H1 (cell line): ENCODE measurements around the gene PRDM10. TPM values are rescaled to one million over a fixed set of nuclear protein-coding genes. Genes with fewer than 3 reads are reported as not detected.

Experiments used
- CTCF ChIA-PET: fragments of 300-600 bp; sonication (Branson Sonifier 250); formaldehyde crosslinking; loops from one replicate; lab custom pipeline; 2021; ENCODE audit not compliant: partially characterized antibody; lab: Charles Lee
- POLR2A ChIA-PET: fragments of 300-600 bp; sonication (Branson Sonifier 250); formaldehyde crosslinking; loops from one replicate; lab custom pipeline; 2021; ENCODE audit warnings: inconsistent platforms; ENCODE audit not compliant: partially characterized antibody; lab: Charles Lee
- DNase-seq, 2 experiments: peaks; one replicate each; pipeline versions ENCODE4 v3.0.0 to v3.0.0-alpha.2; 2010 to 2022; ENCODE audit warnings: low spot score in 2 of 2, low read depth in 1 of 2, mixed read lengths in 1 of 2
- FAIRE-seq: peaks from 2 replicates; lab custom pipeline; 2011; peaks lifted over from hg19 to GRCh38; lab: Jason Lieb, UNC
- H2AFZ ChIP-seq: 2 replicates; pipeline ENCODE4 v1.8.1; 2012; ENCODE audit warnings: low read length, inconsistent platforms
- H2AK5ac ChIP-seq: 2 replicates; pipeline ENCODE4 v1.6.1; 2013; ENCODE audit warnings: low read depth, low read length
- H2BK120ac ChIP-seq: replicated peaks from 2 replicates; pipeline ENCODE3; 2013; ENCODE audit warnings: low read depth, low read length, inconsistent platforms
- H2BK12ac ChIP-seq: 2 replicates; pipeline ENCODE4 v1.6.1; 2013; ENCODE audit warnings: low read depth, low read length
- H2BK15ac ChIP-seq: 2 replicates; pipeline ENCODE4 v1.6.1; 2013; ENCODE audit warnings: low read length
- H2BK20ac ChIP-seq: 2 replicates; pipeline ENCODE4 v1.6.1; 2013; ENCODE audit warnings: low read length
- H2BK5ac ChIP-seq: 2 replicates; pipeline ENCODE4 v1.6.1; 2013; ENCODE audit warnings: low read depth, low read length
- H3K14ac ChIP-seq: 2 replicates; pipeline ENCODE4 v1.6.1; 2013; ENCODE audit warnings: inconsistent platforms; ENCODE audit not compliant: insufficient read length
- H3K18ac ChIP-seq: 2 replicates; pipeline ENCODE4 v1.6.1; 2013; ENCODE audit warnings: low read length; ENCODE audit errors: extremely low read depth
- H3K23ac ChIP-seq: 2 replicates; pipeline ENCODE4 v1.6.1; 2013; ENCODE audit warnings: inconsistent platforms; ENCODE audit not compliant: insufficient read length
- H3K23me2 ChIP-seq: 2 replicates; pipeline ENCODE4 v1.6.1; 2013; ENCODE audit warnings: low read depth, low read length
- H3K27ac ChIP-seq: 2 replicates; pipeline ENCODE4 v1.6.1; 2011; ENCODE audit warnings: low read depth, low read length, inconsistent platforms
- H3K27me3 ChIP-seq, 4 experiments: replicated peaks in 1 of 4; 1 replicate in 1 of 4; 2 replicates in 3 of 4; pipeline versions ENCODE4 v1.6.1 to v1.8.1; 2011 to 2013; ENCODE audit warnings: low read length in 3 of 4, mild to moderate bottlenecking in 3 of 4, inconsistent platforms in 2 of 4, mixed read lengths in 2 of 4, moderate library complexity in 1 of 4; ENCODE audit not compliant: control insufficient read depth in 3 of 4, insufficient read depth in 3 of 4; ENCODE audit errors: extremely low read depth in 1 of 4
- H3K36me3 ChIP-seq, 4 experiments: 2 replicates each; pipeline versions ENCODE4 v1.6.1 to v1.8.1; 2011 to 2013; ENCODE audit warnings: mild to moderate bottlenecking in 4 of 4, low read length in 3 of 4, moderate library complexity in 2 of 4, control low read depth in 1 of 4, inconsistent platforms in 1 of 4; ENCODE audit not compliant: insufficient read depth in 4 of 4, control insufficient read depth in 2 of 4
- H3K4ac ChIP-seq: replicated peaks from 2 replicates; pipeline ENCODE3; 2013; ENCODE audit warnings: low read length, low read depth, mixed read lengths, inconsistent platforms; ENCODE audit not compliant: insufficient read length
- H3K4me1 ChIP-seq, 4 experiments: replicated peaks in 1 of 4; 1 replicate in 1 of 4; 2 replicates in 3 of 4; pipeline versions ENCODE4 v1.6.1 to v1.8.1; 2011 to 2013; ENCODE audit warnings: low read length in 3 of 4, inconsistent platforms in 2 of 4, mixed read lengths in 1 of 4; ENCODE audit not compliant: insufficient read depth in 4 of 4, control insufficient read depth in 3 of 4
- H3K4me2 ChIP-seq, 2 experiments: 2 replicates each; pipeline versions ENCODE4 v1.6.1 to v1.8.1; 2011 to 2013; ENCODE audit warnings: low read depth in 2 of 2, low read length in 2 of 2, control low read depth in 1 of 2, inconsistent platforms in 1 of 2, mild to moderate bottlenecking in 1 of 2; ENCODE audit not compliant: insufficient read depth in 1 of 2
- H3K4me3 ChIP-seq, 4 experiments: fragments of 200-600, 300-600 bp in 1 of 4; sonication (generic), shearing (Covaris generic), sonication (Bioruptor Twin) in 1 of 4; 2 replicates each; pipeline versions ENCODE4 v1.5.1 to v1.8.1; 2011 to 2016; ENCODE audit warnings: low read length in 4 of 4, low read depth in 3 of 4, control low read depth in 2 of 4, inconsistent platforms in 2 of 4, mild to moderate bottlenecking in 2 of 4, mixed read lengths in 1 of 4, moderate library complexity in 1 of 4; ENCODE audit not compliant: insufficient read depth in 2 of 4; ENCODE audit errors: extremely low read depth in 1 of 4
- H3K56ac ChIP-seq: replicated peaks from 2 replicates; pipeline ENCODE3; 2013; ENCODE audit warnings: low read depth, mild to moderate bottlenecking, mixed read lengths, low read length, inconsistent platforms; ENCODE audit not compliant: insufficient read length
- H3K79me1 ChIP-seq: 2 replicates; pipeline ENCODE4 v1.6.1; 2013; ENCODE audit warnings: low read depth, low read length, control low read depth
- H3K79me2 ChIP-seq, 2 experiments: 2 replicates each; pipeline versions ENCODE4 v1.6.1 to v1.8.1; 2012 to 2013; ENCODE audit warnings: low read length in 2 of 2, mild to moderate bottlenecking in 2 of 2, inconsistent platforms in 1 of 2; ENCODE audit not compliant: insufficient read depth in 2 of 2, control insufficient read depth in 1 of 2
- H3K9ac ChIP-seq, 4 experiments: replicated peaks in 1 of 4; 1 replicate in 1 of 4; 2 replicates in 3 of 4; pipeline versions ENCODE4 v1.6.1 to v1.8.1; 2011 to 2013; ENCODE audit warnings: low read depth in 3 of 4, low read length in 3 of 4, control low read depth in 2 of 4, mild to moderate bottlenecking in 2 of 4, moderate library complexity in 2 of 4, inconsistent platforms in 1 of 4; ENCODE audit errors: extremely low read depth in 1 of 4
- H3K9me3 ChIP-seq, 2 experiments: 2 replicates each; pipeline versions ENCODE4 v1.6.1 to v1.8.1; 2012 to 2013; ENCODE audit warnings: mild to moderate bottlenecking in 2 of 2, moderate library complexity in 2 of 2, control low read depth in 1 of 2, inconsistent platforms in 1 of 2, low read depth in 1 of 2, low read length in 1 of 2, mixed read lengths in 1 of 2; ENCODE audit not compliant: insufficient read depth in 2 of 2
- H4K20me1 ChIP-seq, 2 experiments: replicated peaks in 1 of 2; 2 replicates each; pipeline versions ENCODE3 to v1.8.1; 2011 to 2013; ENCODE audit warnings: inconsistent platforms in 2 of 2, low read length in 2 of 2, mild to moderate bottlenecking in 1 of 2; ENCODE audit not compliant: insufficient read depth in 2 of 2, control insufficient read depth in 1 of 2
- H4K5ac ChIP-seq: 2 replicates; pipeline ENCODE4 v1.6.1; 2013; ENCODE audit warnings: low read length, low read depth, mixed read lengths, inconsistent platforms; ENCODE audit not compliant: insufficient read length
- H4K8ac ChIP-seq: 2 replicates; pipeline ENCODE4 v1.8.0; 2013; ENCODE audit warnings: mild to moderate bottlenecking, moderate library complexity, low read length, inconsistent platforms; ENCODE audit not compliant: insufficient read depth; ENCODE audit errors: extremely low read depth
- H4K91ac ChIP-seq: replicated peaks from 2 replicates; pipeline ENCODE3; 2013; ENCODE audit warnings: low read length, mixed read lengths, inconsistent platforms; ENCODE audit not compliant: insufficient read length
- CBX5 ChIP-seq: fragments of 300-800, 300-1000 bp; sonication (generic); IDR thresholded peaks from 2 replicates; pipeline ENCODE4 v1.7.1; 2016; ENCODE audit warnings: antibody characterized with exemption, low read length, low read depth
- CBX8 ChIP-seq: fragments of 300-800, 300-1000 bp; sonication (generic); IDR thresholded peaks from 2 replicates; pipeline ENCODE4 v1.7.1; 2016; ENCODE audit warnings: low read depth, low read length, borderline replicate concordance
- EGR1 ChIP-seq: IDR thresholded peaks from 2 replicates; pipeline ENCODE4 v1.6.1; 2011; ENCODE audit warnings: low read depth, low read length, borderline replicate concordance
- NRF1 ChIP-seq: IDR thresholded peaks from 2 replicates; pipeline ENCODE4 v1.6.1; 2011; ENCODE audit warnings: mild to moderate bottlenecking, low read depth, low read length, improper control_type of control experiment
- RAD21 ChIP-seq, 2 experiments: IDR thresholded peaks in 1 of 2; conservative IDR thresholded peaks in 1 of 2; 2 replicates each; pipeline ENCODE4 v1.6.1; 2011; ENCODE audit warnings: low read depth in 2 of 2, low read length in 2 of 2, improper control_type of control experiment in 1 of 2, inconsistent platforms in 1 of 2, mild to moderate bottlenecking in 1 of 2, moderate library complexity in 1 of 2
- RXRA ChIP-seq: IDR thresholded peaks from 2 replicates; pipeline ENCODE4 v1.6.1; 2011; ENCODE audit warnings: low read depth, mild to moderate bottlenecking, low read length, moderate library complexity; ENCODE audit not compliant: insufficient read depth
- WGBS, 2 experiments: shearing (Covaris generic) in 1 of 2; methylation state at CpG; one replicate each; pipeline versions ENCODE4 v1.1.6 to v1.1.7; 2013 to 2015; ENCODE audit warnings: low lambda C conversion rate in 2 of 2, mixed read lengths in 2 of 2, inconsistent platforms in 1 of 2, low coverage in 1 of 2, missing lambda C conversion rate in 1 of 2; ENCODE audit not compliant: insufficient replicate concordance in 2 of 2, insufficient coverage in 1 of 2, insufficient read length in 1 of 2; ENCODE audit errors: extremely low coverage in 1 of 2, missing lambda C conversion rate in 1 of 2; 5-methylcytosine and 5-hydroxymethylcytosine counted together
- polyA plus RNA-seq, 7 experiments: library from polyadenylated mRNA; depleted of rRNA in 3 of 7; stranded (reverse) in 5 of 7; unstranded in 2 of 7; fragments of >200 nt in 5 of 7; fragments of 200-250 nt in 2 of 7; gene quantifications; 1 replicate in 5 of 7; 2 replicates in 1 of 7; 4 replicates in 1 of 7; pipeline versions ENCODE4 v1.2.1 to v1.2.3, GENCODE V29; 2011 to 2013; ENCODE audit warnings: missing spikeins in 2 of 7, mixed read lengths in 2 of 7
- total RNA-seq: library from RNA; stranded (reverse); fragmentation: NEBNext Ultra II Directional; extraction: Animal tissue kit (Norgen Biotek cat#: 25700); gene quantifications from 2 replicates; pipeline ENCODE4 v1.2.1, GENCODE V29; 2021

PRDM10 gene
- total and polyA plus RNA-seq, 2 of the 8 experiments (the other 6 are each of a cell fraction or from before 2014, with no cell fraction given): 15.5 to 19.2 TPM

DNA sequence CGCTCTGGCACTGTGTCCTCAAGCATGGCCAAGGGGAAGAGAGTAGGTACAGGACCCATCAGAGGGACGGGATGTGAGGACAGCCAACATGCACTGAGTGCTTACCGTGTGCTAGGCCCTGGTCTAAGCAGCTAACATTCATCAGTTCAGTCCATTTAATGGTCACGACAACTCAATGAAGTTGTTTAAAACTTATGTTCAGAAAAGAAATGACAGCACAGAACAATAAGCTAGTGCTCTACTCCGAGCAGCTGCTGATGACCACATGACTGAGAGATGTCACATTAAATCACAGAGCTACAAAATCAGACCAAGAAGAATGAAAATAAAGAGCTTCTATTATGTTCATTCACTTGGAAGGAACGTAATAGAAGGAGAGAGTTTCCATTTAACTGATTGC, 26.3 kb downstream of the PRDM10 start:
- no peaks in the 10 kb centered on the region for H3K27me3 ChIP-seq
- no peak overlapping the region for H4K5ac ChIP-seq
- no peak overlapping the region for H3K4ac ChIP-seq
- H3K79me2 ChIP-seq: peaks cover 0 to 21% of the 10 kb centered on the region in 2 experiments; a peak in 2 of 4 replicates
- no peak overlapping the region for H2AFZ ChIP-seq
- no peak overlapping the region for H2BK20ac ChIP-seq
- FAIRE-seq (no peak), DNase-seq (no peak)
- H3K18ac ChIP-seq: no peak overlapping the region
- H2BK12ac ChIP-seq: no peak overlapping the region
- no peaks in the 10 kb centered on the region for H3K23me2 ChIP-seq
- H3K56ac ChIP-seq: no peak overlapping the region
- no peak overlapping the region for H3K9ac ChIP-seq
- H2AK5ac ChIP-seq: 0 out of 2 replicates have a peak overlapping the region, but pooled peaks have one; percentile 18
- no peak overlapping the region for H3K27ac ChIP-seq
- H3K4me2 ChIP-seq: no peak overlapping the region
- no peaks in the 10 kb centered on the region; a peak in 1 of 7 replicates for H3K4me1 ChIP-seq
- H4K20me1 ChIP-seq: peaks cover 0 to 7% of the 10 kb centered on the region in 2 experiments
- no peak overlapping the region for H3K23ac ChIP-seq
- no peak overlapping the region for H2BK120ac ChIP-seq
- H3K79me1 ChIP-seq: peaks cover 6% of the 10 kb centered on the region; the same call in 1 of the 2 replicates
- ChIA-PET CTCF (interaction anchor here (1.0 to 1.9 kb wide), 4 partner anchors 9 to 155 kb away, joined by 3 to 4 read pairs (median 4); no protein-coding TSS in a partner anchor), POLR2A (interaction anchor here (0.6 to 1.0 kb wide), 2 partner anchors 97 to 169 kb away, joined by 3 read pairs; no protein-coding TSS in a partner anchor)
- TF ChIP-seq EGR1 (no peak), CBX8 (no peak), CBX5 (no peak), RXRA (no peak), RAD21 (IDR thresholded peaks at IDR 0.05 in 1 of 2, conservative IDR thresholded peaks at IDR 0.05 in 1 of 2; ENCODE audit: low read depth in 2 of 2, low read length in 2 of 2) (no peak), NRF1 (no peak)
- 87% methylated on average over 6 of the region's 6 CpGs; no CpG with 5 or more reads in 1 of the 2 experiments for WGBS, 2 experiments
- H4K8ac ChIP-seq: no peak overlapping the region
- no peak overlapping the region for H2BK15ac ChIP-seq
- H4K91ac ChIP-seq: no peak overlapping the region
- no peak overlapping the region for H2BK5ac ChIP-seq
- H3K36me3 ChIP-seq: no peaks in the 10 kb centered on the region
- H3K14ac ChIP-seq: no peak overlapping the region
- H3K9me3 ChIP-seq: no peaks in the 10 kb centered on the region
- H3K4me3 ChIP-seq: no peak overlapping the region
